ENCODE results near the gene C16orf89.

C16orf89 gene

DNA sequence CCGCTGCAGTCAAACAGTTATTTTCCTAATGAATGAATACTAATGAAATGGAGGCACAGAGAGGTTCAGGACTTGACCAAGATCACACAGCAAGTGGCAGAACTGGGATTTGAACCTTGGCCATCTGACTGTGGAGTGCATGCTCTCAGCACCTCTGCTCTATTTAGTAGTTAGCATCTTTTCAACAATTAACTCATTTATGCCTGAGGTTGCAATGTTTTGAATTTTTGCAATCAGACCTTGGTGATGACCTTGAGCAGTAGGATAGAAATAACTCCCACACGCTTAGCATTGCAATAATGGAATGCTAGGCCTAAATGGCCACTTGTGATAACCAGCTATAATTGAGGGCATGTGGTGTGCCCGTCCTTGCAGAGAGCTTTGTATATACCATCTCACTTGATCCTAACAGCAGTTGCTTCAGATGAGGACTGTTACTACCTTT, 63.0 kb downstream of the C16orf89 start:
- DNase-seq = no peak

DNA sequence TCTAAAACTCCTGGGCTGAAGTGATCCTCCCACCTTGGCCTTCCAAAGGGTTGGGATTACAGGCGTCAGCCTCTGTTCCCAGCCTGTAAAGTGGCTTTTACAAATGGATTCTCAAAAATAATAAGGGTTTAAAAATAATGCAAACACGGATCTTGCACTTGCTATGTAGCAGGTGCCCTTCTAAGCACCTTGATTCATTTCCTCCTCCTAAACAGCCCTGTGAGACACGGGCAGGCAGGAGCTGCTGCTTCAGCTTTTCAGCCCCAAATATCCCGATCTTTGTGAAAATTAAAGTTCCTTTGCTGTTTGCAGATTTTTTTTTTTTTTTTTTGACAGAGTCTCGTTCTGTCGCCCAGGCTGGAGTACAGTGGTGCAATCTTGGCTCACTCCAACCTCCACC, 63.8 kb downstream of the C16orf89 start:
- DNase-seq = no peak

DNA sequence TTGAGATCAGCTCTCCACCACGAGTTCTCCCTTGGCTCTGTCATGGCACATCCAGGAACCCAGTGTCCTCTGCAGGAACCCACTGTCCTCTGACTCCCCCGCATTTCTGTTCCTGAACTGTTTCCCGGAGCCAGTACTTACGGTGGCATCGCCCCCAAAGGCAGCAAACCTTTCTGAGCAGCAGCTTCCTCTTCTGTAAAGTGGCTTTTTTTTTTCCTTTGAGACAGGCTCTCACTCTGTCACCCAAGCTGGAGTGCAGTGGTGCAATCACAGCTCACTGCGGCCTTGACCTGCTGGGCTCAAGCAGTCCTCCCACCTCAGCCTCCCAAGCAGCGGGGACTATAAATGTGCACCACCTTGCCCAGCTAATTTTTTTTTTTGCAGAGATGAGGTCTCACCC, 64.2 kb downstream of the C16orf89 start:
- no peak for DNase-seq

DNA sequence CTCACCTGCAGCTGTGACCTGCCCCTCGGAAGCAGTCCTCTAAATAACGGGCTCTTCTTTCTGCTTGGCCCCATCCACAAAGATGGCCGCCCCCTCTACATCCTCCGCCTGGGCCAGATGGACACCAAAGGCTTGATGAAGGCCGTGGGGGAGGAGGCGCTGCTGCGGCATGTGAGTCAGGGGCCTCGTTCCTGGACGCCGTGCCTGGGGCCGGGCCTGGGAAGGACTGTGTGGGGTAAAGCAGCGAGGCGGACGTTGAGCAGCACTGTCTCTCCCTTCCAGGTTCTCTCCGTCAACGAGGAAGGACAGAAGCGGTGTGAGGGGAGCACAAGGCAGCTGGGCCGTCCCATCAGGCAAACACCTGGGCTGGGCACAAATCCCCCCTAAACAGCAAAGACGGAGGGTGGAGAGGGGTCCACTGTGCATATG, 65.2 kb downstream of the C16orf89 start:
- no peak for DNase-seq

DNA sequence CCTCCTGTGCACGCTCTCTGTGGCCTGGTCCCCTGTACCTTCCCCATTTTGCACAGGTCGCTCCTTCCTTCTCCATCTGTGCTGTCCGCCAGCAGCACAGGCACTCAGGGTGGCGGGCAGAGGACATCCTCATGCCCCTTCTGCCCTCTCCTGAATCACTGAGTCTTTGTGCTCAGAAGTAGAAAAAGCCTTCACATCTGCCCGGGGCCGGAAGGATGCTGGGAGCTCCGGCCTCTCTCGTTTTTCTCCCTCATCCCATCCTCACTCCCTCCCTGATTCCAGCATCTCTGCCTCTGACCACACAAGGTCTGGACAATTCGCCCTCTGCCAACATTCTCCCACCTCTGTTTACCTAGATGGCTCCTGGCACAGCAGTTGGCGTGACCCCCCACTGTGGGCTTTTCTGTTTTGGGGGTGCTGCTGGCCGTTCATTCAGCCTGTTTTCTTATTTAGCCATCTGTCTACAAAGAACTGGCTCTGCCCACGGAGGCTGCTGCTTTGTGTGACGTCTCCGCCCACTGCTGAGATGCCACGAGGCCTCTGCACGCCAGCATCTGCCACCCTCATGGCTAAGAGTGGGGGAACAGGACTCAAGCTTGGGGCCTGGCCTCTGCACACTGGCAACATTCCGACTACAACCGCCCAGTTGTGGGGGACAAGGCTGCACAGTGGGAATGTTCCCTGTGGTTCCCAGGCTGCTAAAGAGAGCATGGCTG, 70.9 kb downstream of the C16orf89 start:
- DNase-seq = no peak

Measured in NCI-H187 treated with DMSO at 0.1 percent for 48 hours (cell line).